Amygdala (tissue), 56 donors: ENCODE measurements around the gene CDC5L.
"Not testable (repeated sequence)": the region's sequence is repeated elsewhere in the genome, so short reads cannot be mapped to it uniquely, and the experiment has no call there.

ENCODE experiments used
- DNase-seq, 56 donors: peaks; one replicate each; lab custom pipeline; 2025; lab: John Stamatoyannopoulos, UW

Gene CDC5L

GRCh38 chr6:44387346-44388134 lies at the start of gene CDC5L:
CDC5L (plus strand) TSS chr6:44387706; CDS start chr6:44387824, 118 bp downstream.
- DNase-seq, result peak; percentile 55 to 96 (median 89)

GRCh38 chr6:44338228-44339122 lies 49.0 kb upstream of the CDC5L start:
- DNase-seq, result peak in 38 of 56 donors; percentile 4 to 79 (median 28)

DNA sequence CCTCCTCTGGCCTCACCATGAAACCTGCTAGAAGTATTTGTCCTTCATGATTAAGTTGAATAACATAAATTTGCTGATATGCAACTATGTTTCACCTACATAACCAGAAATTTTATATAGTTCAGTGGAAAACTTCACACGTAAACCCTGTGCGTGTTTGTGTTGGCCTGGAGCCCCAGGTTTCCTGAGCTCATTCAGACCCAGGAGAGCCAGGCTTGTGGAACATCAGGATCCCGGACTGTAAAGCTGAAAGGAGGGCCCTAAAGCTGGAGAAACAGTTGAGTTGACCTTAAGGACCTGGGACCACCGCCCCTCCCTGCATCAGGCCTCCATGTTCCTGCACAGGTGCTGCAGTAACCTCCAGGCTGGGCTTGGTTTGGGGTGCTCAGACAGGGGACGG lies 48.2 kb upstream of the CDC5L start:
- no peak for DNase-seq

- no peak for DNase-seq
These were observed 47.5 kb upstream of the CDC5L start for GRCh38 chr6:44339763-44340625.

DNA sequence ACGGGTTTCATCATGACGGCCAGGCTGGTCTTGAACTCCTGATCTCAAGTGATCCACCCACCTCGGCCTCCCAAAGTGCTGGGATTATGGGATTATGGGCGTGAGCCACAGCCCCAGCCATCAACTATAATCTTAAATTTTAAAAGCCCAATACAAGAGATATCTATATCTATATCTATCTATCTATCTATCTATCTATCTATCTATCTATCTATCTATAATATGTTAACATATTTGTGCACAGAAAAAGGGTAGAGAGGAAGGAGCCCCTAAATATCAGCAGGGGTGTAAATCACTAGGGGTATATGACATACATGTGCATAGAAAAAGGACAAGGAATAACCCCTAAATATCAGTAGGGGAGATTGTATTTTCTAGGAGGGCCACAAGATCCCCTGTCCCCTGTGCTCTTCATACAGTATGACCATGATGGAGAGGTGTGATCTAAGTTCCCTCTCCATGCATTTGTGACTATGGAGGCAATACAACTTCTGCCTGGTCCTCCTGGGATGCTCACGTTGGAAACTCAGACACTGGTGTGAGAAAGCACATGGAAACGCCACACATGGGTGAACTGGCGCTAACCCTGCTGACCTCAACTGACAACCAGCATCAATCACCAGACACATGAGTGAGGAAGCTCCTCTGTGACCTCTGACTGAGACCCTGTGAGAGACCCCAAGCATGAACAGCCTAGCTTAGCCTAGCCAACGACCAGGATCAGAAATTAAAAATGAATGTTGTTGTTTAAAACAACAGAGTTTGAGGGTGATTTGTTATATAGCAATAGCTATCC lies 46.2 kb upstream of the CDC5L start:
- no peak for DNase-seq

DNA sequence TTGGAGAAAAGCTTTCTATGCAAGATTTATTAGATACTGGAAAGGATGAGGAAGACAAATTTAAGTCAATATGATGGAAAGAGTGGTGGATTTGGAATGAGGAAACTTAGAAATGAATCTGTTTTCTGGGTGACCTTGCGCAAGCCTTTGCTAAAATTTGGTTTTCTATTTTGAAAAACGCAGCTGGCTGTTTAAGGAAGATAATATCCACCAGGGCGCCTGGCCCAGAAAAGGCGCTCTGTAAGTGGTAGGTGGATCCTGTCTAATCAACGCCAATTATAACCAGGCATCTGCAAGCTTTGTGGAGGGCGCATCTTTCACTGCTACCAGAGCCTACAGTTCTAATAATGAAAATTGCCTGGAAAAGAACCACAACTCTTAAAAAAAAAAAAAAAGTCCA lies 45.5 kb upstream of the CDC5L start:
- peak in 17 of 56 donors; percentile 10 to 60 (median 32) for DNase-seq

DNA sequence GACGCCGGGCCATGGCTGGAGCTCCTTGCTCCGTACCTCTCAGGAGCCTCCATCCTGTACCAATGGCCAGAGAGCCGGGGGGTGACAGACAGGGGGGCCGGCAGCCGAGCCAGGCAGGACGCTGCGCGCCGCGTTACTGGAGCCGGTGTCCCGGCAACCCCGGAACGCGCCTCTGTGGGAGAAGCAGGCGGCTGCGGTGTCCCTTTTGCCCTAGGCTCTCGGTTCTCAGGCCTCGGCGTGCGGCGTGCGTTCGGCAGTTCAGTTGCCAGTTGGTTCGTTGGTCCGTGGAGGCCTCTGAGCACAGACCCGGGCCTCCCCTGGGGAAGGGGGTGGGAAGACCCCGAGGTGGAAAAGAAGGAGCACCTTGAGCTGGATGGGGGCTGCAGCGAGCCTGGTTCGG lies 45.0 kb upstream of the CDC5L start, which contains the start of gene SPATS1:
Gene SPATS1 (plus strand): TSS at position 162 of the 400 bp plus-strand sequence. CDS start 446 bp downstream, outside the sequence.
- peak in 12 of 56 donors; percentile 10 to 60 (median 28) for DNase-seq

DNA sequence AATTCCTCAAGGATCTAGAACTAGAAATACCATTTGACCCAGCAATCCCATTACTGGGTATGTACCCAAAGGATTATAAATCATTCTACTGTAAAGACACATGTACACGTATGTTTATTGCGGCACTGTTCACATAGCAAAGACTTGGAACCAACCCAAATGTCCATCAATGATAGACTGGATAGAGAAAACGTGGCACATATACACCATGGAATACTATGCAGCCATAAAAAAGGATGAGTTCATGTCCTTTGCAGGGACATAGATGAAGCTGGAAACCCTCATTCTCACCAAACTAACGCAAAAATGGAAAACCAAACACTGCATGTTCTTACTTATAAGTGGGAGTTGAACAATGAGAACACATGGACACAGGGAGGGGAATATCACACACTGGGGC lies 40.7 kb upstream of the CDC5L start:
- not testable (repeated sequence) for DNase-seq

DNA sequence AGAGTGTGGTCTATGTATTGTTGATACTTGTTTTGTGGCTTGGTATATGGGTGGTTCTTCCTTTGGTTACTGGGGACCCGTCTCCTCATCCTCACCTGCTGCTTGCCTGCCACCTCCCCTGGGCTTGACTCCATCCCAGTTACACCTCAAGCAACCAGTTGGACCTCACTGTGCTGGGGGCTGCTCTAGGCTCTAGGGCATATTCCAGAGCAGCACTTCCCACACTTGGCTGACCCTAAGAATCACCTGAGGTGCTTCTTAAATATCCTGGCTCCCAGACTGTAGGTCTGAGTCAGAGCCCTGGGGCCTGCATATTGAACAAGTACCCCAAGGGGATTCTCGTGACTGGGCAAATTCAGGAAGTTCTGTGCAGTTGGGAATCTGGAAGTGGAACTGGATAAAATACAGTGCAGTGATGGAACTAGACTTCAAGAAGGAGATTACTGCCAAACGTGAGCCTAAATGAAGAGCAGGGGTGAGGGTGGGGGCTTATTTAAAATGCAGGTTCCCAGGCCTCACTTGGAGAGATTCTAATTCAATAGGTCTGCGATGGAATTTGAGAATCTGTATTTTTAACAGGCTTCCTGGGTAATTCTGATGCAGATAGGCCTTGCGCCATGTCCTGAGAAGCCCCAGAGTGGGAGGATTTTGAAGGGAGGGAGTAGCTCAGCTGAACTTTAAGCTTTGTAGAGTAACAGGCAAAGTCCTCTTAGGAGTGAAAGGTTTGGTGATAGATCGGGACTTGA lies 37.4 kb upstream of the CDC5L start:
- DNase-seq, result no peak

- DNase-seq, result not testable (repeated sequence)
These were observed 36.9 kb upstream of the CDC5L start for GRCh38 chr6:44350650-44350994.

GRCh38 chr6:44352259-44352658 lies 35.2 kb upstream of the CDC5L start:
- DNase-seq, result no peak

DNA sequence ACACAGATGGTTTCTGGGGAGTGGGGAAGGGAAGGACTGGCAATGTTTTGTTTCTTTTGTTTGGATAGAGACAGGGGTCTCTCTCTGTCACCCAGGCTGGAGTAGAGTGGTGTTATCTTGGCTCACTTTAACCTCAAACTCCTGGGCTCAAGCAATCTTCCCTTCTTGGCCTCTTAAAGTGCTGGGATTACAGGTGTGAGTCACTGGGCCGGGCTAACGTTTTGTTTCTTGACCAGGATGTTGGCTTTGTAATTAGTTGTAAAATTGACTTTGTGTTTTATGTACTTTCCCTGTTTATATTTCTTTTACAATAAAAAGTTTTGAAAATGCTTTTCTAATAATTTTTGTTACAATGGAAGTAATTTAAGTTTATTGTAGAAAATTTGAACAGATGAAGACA lies 34.2 kb upstream of the CDC5L start:
- no peak for DNase-seq

DNA sequence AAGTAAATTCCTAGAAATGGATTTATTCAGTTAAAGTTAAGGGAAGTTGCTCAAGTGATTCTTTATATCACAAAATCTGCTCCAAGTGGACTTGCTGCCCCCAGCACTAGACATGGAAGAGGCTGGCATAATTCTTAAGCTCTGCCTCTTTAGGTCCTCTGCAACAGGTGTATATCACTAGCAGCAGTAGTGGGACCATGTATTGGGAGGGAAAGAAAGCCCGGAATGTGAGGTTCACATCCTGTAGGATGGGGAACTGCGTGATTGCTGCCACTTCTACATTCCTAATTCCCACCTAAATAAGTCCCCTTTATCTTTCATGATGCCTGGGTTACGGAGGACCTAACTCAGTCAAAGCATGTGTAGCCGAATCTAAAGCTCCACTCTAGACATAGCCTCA lies 31.9 kb upstream of the CDC5L start:
- DNase-seq, result no peak

DNA sequence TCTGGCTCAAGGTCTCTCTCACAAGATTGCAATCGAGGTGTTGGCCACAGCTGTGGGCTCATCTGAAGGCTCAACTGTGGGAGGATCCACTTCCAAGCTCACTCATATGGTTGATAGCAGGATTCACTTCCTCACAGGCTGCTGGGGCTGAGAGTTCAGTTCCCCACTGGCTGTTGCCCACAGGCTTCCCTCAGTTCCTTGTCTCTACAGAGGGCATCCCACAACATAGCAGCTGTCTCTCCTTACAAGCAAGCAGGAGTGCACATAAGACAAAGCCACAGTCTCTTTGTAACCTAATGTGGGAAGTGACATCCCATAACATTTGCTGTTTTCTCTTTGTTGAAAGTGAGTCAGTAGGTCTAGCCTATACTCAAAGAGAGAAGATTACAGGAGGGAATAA lies 31.0 kb upstream of the CDC5L start:
- no peak for DNase-seq

- DNase-seq, result no peak
These were observed 27.5 kb upstream of the CDC5L start for GRCh38 chr6:44359973-44360372.

- peak in 2 of 56 donors; percentile 2 to 6 for DNase-seq
These were observed 25.6 kb upstream of the CDC5L start for GRCh38 chr6:44361947-44362346.

GRCh38 chr6:44363377-44363926 lies 24.1 kb upstream of the CDC5L start:
- DNase-seq, result no peak

DNA sequence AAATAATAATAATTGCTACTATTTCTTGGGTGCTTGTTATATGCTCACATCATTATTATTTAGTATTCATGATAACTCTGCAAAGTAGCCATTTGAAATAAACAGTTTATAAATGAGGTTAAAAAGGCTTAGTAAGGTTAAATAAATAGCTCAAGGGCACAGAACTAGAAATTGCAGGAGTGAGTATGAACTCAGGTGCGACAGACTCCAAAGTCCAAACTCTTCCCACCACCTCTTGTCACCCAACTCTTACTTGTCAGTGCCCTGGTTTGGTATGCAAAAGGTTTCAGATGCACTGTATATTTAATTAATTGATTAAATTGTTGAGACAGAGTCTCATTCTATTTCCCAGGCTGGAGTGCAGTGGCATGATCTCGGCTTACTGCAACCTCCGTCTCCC lies 20.7 kb upstream of the CDC5L start:
- no peak for DNase-seq

DNA sequence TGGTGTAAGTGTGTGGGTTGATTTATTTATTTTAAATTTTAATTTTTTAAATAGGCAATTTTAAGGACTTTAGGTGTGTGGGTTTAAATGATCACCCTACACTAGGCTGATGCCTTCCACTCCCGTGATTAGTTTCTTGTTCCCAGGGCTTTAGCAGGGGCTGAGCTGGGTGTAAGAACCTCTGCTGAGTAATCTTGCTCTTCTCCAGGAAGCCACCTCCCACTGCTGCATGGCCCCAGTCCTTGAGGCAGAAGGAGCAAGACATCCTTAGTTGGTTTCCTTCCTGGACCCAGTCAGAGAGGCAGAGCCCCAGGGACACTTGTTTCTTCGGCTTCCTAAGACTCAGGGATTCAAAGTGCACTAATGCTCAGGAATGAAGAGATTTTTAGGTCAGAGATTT lies 19.8 kb upstream of the CDC5L start:
- no peak for DNase-seq
